ENCODE results near the gene PSMA3.

- TF ChIP-seq EP300 (IDR thresholded peaks at IDR 0.05) = no peak
- TF ChIP-seq, protein P1, sequence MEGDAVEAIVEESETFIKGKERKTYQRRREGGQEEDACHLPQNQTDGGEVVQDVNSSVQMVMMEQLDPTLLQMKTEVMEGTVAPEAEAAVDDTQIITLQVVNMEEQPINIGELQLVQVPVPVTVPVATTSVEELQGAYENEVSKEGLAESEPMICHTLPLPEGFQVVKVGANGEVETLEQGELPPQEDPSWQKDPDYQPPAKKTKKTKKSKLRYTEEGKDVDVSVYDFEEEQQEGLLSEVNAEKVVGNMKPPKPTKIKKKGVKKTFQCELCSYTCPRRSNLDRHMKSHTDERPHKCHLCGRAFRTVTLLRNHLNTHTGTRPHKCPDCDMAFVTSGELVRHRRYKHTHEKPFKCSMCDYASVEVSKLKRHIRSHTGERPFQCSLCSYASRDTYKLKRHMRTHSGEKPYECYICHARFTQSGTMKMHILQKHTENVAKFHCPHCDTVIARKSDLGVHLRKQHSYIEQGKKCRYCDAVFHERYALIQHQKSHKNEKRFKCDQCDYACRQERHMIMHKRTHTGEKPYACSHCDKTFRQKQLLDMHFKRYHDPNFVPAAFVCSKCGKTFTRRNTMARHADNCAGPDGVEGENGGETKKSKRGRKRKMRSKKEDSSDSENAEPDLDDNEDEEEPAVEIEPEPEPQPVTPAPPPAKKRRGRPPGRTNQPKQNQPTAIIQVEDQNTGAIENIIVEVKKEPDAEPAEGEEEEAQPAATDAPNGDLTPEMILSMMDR (IDR thresholded peaks at IDR 0.05) = no peak
Observed at GRCh38 chr14:58281969-58282368, 37.3 kb downstream of the PSMA3 start.
